AG10803 (cell line): ENCODE measurements around the gene PKD1.
"Not testable (repeated sequence)": the region's sequence is repeated elsewhere in the genome, so short reads cannot be mapped to it uniquely, and the experiment has no call there.

ENCODE experiments used
- DNase-seq: peaks from one replicate; pipeline ENCODE4 v3.0.0; 2010; ENCODE audit warnings: low read depth
- H3K4me3 ChIP-seq: 2 replicates; pipeline ENCODE4 v1.5.1; 2011; ENCODE audit warnings: mild to moderate bottlenecking, low read length, control low read depth
- TF ChIP-seq, protein P1 (sequence below): conservative IDR thresholded peaks from 2 replicates; pipeline ENCODE4 v1.5.1; 2011; ENCODE audit warnings: mild to moderate bottlenecking, low read length, control low read depth, inconsistent platforms

Gene PKD1

DNA sequence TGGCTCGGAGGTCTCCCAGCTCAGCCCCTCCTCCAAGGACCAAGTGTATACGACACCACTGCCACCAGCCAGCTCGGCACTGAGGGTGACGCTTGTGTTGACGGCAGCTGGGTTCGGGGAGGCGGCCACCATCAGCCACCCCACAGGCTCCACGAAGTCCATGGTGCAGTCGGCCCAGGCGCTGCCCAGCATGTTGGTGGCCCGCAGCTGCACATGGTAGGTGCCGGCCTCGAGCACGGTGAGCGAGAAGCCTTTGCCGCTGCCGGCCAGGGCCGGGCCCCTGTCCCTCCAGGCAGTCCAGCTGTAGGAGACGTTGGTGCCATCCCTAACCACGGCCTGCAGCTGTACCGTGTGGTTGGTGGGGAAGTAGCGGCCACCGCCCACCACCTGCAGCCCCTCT, 25.8 kb downstream of the PKD1 start:
- DNase-seq, H3K4me3 ChIP-seq: not testable (repeated sequence)

DNA sequence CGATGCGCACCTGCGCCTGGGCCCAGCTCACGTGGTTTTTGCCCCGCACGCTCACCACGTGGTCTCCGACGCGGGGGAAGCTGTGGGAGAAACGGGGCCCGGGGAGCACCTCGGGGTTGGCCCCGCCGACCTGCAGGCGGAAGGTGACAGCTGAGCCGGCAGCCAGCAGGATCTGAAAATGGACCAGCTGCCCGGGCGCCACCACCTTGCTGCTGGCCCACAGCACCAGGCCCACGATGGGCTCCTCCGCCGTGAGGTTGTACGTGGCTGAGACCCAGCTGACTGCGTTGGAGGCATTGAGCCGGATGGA, 26.5 kb downstream of the PKD1 start:
- H3K4me3 ChIP-seq, DNase-seq: not testable (repeated sequence)

DNA sequence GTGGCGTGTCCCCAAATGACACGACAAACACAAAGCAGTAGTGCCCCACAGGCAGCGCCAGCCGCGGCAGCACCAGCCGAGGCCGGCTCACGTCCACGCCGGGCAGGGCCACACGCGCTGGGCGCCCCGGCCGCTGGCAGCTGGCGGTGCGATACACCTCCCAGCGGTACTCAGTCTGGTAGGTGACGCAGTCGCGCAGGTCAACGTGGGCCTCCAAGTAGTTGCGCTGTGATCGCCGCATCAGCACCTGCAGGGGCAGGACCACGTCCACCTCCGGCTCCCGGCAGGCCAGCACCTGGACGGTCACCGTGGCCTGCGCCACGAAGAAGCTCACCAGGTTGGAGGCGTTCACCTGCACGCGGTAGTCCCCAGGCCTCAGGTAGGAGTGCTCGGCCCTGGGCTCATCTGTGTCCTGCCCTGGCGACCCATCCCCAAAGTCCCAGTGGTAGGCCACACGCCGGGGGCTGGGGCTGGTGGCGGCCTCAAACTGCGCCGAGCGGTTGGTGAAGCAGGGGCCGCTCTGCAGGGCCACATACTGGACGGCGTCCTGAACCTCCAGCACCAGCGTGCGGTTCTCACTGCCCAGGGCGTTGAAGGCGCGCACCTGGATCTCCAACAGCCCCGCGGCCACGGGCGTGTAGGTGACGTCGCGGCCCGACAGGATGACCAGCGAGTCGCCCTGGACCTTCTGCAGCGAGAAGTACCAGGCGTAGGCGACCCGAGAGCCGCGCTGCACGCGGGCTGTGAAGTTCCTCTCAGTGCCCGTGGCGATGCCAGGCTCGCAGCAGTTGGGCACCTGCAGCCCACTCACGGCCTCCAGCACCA, 27.0 kb downstream of the PKD1 start:
- not testable (repeated sequence) for H3K4me3 ChIP-seq, DNase-seq

DNA sequence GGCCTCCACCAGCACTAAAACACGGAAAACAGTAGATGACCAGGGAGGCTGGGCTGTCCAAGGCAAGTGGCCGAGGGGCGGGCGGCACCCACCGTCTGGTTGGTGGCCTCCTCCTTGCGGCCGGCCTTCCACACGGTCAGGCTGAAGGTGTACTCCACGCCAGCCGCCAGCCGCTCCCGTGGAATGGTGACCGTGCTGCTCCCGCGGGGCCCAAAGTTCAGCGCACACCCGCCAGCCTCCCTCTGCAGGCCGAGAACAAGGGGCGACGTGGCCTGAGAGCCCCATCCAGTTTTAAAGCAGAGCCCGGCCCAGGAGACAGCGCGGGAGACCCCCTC, 27.9 kb downstream of the PKD1 start:
- DNase-seq, H3K4me3 ChIP-seq: not testable (repeated sequence)

DNA sequence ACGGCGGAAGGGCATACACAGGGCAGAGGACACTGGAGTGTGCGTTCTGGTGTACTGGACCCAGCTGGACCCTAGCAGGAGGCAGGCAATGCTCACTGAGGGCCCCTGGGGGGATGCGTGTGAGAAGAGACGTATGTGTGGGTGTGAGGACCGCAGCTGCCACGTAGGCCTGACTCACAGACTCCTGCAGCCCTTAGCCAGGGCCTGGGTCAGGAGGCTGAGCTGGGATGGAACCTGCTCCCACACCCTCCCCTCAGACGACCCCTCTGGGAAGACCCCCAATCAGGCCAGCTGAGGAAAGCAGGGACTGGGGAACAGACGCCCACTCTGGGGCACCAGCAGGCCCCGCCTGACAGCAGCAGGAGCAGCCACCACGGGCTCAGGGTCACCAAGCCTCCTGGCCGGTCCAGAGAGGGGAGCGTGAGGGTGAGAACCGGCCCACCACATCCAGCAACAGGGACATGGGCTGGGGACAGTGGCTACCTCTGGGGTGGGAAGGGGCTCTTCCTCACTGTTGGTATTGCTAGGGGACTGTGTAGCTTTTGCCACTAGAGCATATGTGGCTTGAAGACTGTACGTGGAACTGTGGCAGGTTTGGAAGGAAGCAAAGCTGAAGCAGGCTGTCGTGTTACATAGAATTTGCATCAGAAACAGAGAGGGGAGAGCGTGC, 28.4 kb downstream of the PKD1 start:
- DNase-seq = peak; percentile 48
- not testable (repeated sequence) for H3K4me3 ChIP-seq

DNA sequence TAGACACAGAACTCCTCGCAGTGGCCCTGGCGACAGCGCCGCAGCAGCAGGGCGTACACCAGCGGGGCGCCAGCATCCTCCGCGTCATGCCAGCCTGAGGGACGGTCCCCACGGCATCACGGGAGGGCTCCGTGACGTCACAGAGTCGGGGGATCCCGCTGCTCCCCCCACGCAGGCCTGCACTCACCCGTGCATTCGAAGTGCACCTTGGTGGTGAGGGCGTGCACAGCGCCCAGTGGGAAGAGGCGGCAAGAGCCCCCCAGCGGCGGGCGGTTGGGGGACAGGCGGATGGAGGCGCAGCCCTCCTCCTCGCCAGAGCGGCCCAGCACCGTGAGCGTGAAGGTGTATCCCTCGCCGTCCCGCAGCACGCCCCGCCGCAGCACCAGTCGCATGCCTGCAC, 29.5 kb downstream of the PKD1 start:
- not testable (repeated sequence) for H3K4me3 ChIP-seq, DNase-seq

DNA sequence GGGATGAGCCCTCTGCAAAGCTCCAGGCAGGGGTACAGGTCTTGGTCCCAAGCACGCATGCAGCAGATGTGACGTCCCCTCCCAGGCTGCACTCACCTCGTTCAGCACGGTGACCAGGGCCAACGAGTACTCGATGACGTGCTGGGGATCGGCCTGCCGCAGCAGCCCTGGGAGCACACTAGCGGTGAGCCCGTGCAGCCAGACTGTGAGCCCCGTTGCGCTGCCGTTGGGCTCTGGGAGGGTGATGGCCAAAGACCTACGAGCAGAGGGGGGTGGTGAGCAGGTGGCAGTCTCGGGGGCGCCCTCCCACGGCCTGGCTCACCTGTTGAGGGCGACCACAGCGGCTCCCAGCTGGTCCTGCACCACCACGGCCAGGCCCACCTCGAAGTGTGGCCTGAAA, 29.9 kb downstream of the PKD1 start:
- not testable (repeated sequence) for H3K4me3 ChIP-seq, DNase-seq

DNA sequence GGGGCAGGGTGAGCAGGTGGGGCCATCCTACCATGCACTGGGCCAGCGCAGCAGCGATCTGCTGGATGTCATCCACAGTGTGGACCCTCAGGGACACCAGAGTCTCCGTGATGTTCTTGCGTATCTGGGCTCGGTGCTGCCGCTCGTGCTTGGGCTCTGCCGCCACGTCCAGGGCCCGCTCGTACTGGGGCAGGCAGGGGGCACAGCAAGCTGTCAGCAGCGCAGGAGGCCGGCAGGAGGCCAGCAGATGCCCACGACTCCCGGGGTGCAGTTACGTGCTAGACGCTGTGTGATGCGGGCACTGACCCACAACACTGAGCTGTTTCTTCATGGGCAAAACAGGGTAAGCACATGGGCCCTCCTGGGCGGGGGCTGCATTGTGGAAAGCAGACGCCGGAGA, 30.4 kb downstream of the PKD1 start:
- H3K4me3 ChIP-seq, DNase-seq: not testable (repeated sequence)

DNA sequence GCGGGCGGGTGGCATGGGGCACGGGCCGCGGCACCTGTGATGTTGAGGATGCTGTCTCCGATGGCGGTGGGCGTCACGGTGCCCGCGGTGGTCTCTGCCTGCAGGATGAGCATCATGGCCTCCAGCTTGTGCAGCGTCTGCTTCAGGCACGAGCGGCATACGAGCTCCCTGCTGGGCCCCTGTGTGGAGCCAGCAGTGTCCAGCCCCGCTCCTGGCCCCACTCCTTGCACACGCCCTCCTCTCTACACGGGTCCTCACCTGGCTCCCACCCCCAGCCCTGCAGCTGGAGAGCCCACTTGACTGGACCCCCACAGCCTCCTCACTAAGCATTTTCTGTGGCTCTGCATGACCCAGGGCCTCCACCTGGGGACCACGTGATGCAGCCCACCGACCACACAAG, 31.2 kb downstream of the PKD1 start:
- not testable (repeated sequence) for H3K4me3 ChIP-seq, DNase-seq

DNA sequence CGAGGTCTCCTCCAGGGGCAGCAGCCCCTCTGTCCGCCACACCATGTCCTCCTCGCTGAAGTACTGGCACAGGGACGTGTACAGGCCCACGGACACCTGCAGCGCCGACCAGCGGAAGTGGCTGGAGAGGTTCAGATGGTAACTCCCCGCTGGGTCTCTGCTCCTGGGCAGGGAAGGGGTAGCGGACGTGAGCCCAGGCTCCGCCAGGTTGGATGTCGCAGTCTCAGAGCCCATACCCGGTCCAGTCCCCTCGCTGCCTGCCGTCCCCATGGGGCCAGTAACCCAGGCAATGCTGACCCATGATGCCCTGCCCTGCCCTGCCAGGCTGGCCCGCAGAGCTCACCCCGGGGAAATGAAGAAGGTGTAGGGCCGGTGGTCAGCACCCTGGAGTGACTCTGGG, 33.2 kb downstream of the PKD1 start:
- no peak overlapping the region for H3K4me3 ChIP-seq
- DNase-seq = no peak
- TF ChIP-seq, protein P1, sequence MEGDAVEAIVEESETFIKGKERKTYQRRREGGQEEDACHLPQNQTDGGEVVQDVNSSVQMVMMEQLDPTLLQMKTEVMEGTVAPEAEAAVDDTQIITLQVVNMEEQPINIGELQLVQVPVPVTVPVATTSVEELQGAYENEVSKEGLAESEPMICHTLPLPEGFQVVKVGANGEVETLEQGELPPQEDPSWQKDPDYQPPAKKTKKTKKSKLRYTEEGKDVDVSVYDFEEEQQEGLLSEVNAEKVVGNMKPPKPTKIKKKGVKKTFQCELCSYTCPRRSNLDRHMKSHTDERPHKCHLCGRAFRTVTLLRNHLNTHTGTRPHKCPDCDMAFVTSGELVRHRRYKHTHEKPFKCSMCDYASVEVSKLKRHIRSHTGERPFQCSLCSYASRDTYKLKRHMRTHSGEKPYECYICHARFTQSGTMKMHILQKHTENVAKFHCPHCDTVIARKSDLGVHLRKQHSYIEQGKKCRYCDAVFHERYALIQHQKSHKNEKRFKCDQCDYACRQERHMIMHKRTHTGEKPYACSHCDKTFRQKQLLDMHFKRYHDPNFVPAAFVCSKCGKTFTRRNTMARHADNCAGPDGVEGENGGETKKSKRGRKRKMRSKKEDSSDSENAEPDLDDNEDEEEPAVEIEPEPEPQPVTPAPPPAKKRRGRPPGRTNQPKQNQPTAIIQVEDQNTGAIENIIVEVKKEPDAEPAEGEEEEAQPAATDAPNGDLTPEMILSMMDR = no peak

DNA sequence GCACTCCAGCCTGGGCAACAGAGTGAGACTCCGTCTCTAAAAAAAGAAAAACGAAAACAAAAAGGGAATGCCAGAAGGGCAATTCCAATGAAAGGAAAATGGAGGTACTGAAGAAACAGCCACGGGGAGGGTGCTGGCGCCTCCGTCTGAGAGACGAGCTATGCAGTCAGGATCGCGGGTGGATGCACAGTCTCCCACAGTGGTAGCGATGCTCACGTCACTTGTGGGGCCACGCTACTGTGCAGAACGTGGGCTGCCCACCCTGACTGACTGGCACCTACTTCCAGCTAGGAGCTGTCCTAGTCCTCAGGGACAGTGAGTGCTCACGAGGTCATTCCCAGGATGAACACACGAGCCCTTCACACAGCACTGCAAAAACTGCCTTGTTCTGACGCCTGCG, 34.1 kb downstream of the PKD1 start:
- DNase-seq, H3K4me3 ChIP-seq: not testable (repeated sequence)

DNA sequence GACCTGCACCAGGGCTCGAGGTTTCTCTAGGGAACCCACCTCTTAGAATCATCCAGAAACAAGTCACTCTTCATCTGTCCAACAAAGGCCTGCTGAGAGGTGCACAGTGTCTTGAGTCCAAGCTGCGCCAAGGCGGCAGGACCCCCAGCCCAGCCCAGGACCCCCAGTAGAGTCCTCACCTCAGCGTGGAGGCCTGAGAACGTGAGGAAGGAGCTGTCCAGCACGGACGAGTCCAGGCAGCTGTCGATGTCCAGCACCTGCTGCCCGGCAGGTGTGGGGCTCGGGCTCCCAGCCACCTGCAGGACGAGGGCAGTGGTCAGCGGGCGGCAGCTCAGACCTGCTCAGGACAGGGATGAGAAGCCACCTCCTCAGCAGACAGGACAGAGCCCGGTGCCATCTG, 38.0 kb downstream of the PKD1 start:
- not testable (repeated sequence) for DNase-seq

DNA sequence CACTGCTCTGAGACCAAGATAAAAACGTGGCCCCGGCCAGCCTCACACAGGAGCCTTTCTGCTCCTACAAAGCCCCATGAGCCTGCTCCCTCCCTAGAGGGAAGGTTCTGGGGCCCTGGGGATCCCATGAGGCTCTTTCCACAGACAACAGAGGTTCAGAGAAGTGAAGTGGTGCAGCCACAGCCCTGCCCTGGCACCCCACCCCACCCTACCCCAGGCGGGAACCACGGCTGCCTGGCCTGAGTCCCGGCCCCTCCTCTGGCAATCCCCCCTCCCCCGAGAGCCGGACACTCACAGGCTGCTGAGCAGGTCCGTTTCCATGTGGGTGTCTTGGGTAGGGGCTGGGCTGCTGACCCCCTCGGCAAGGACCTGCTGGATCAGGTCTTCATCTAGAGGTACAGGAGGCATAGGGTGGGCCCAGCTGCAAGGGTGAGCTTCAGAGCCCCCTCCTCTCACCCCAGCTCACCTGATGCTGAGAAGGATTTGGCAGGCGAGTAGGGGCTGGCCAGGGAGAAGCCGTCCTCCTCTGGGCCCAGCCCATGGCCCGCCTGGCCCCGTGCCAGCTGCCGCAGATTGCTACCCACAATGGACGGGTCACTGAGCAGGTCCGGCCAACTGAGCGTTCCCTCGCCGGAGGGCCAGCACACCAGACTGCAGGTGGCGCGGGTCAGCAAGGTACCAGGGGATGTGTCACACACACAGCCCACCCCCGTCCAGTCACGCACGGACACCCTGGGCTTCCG, 38.7 kb downstream of the PKD1 start:
- DNase-seq = no peak
- TF ChIP-seq, protein P1 = no peak
- H3K4me3 ChIP-seq = no peak overlapping the region

More for the DNA sequence above, 38.0 kb downstream of the PKD1 start:
- H3K4me3 ChIP-seq = not testable (repeated sequence)
